HepG2 (cell line): ENCODE results near the gene PHF2.

Source experiments
- CTCF ChIP-seq: sonication (generic); formaldehyde crosslinking; IDR thresholded peaks from 2 replicates; pipeline ENCODE4 v1.5.0; 2020; ENCODE audit warnings: mild to moderate bottlenecking, missing genetic modification reagents, moderate library complexity
- DNMT1 ChIP-seq: sonication (generic); formaldehyde crosslinking; IDR thresholded peaks from 2 replicates; pipeline ENCODE4 v1.5.1; 2020; ENCODE audit warnings: mild to moderate bottlenecking, missing genetic modification reagents
- EP300 ChIP-seq, 3 experiments: sonication (generic) in 1 of 3; formaldehyde crosslinking in 1 of 3; IDR thresholded peaks; 2 replicates each; pipeline versions ENCODE4 v1.5.1 to v1.6.1; 2011 to 2020; ENCODE audit warnings: low read depth in 2 of 3, low read length in 2 of 3, borderline replicate concordance in 1 of 3, improper control_type of control experiment in 1 of 3, mild to moderate bottlenecking in 1 of 3, missing genetic modification reagents in 1 of 3, moderate library complexity in 1 of 3
- GABPB1 ChIP-seq: IDR thresholded peaks from 2 replicates; pipeline ENCODE4 v1.6.1; 2016; ENCODE audit warnings: mild to moderate bottlenecking, missing genetic modification reagents, moderate library complexity, missing compliant biosample characterization
- JUND ChIP-seq: sonication (generic); formaldehyde crosslinking; IDR thresholded peaks from 2 replicates; pipeline ENCODE4 v1.8.0; 2022; ENCODE audit warnings: mild to moderate bottlenecking, missing genetic modification reagents
- KDM4B ChIP-seq: sonication (generic); formaldehyde crosslinking; IDR thresholded peaks from 2 replicates; pipeline ENCODE4 v1.4.0; 2020; ENCODE audit warnings: missing genetic modification reagents
- SKI ChIP-seq: fragments of 450-650 bp; IDR thresholded peaks from one replicate; pipeline ENCODE4 v1.6.1; 2018; ENCODE audit warnings: mild to moderate bottlenecking; ENCODE audit not compliant: partially characterized antibody
- SP2 ChIP-seq: sonication (generic); formaldehyde crosslinking; IDR thresholded peaks from 2 replicates; pipeline ENCODE4 v1.5.1; 2020; ENCODE audit warnings: mild to moderate bottlenecking, missing genetic modification reagents
- TP53 ChIP-seq: sonication (generic); formaldehyde crosslinking; conservative IDR thresholded peaks from 2 replicates; pipeline ENCODE4 v1.4.0; 2020; ENCODE audit warnings: missing genetic modification reagents
- ZBTB1 ChIP-seq: sonication (generic); formaldehyde crosslinking; IDR thresholded peaks from 2 replicates; pipeline ENCODE4 v1.4.0; 2020; ENCODE audit warnings: missing genetic modification reagents, borderline replicate concordance
- ZBTB14 ChIP-seq: sonication (generic); formaldehyde crosslinking; IDR thresholded peaks from 2 replicates; pipeline ENCODE4 v1.4.0; 2020; ENCODE audit warnings: missing genetic modification reagents
- ZZZ3 ChIP-seq: sonication (generic); formaldehyde crosslinking; IDR thresholded peaks from 2 replicates; pipeline ENCODE4 v1.4.0; 2020; ENCODE audit warnings: missing genetic modification reagents, mild to moderate bottlenecking, borderline replicate concordance

DNA sequence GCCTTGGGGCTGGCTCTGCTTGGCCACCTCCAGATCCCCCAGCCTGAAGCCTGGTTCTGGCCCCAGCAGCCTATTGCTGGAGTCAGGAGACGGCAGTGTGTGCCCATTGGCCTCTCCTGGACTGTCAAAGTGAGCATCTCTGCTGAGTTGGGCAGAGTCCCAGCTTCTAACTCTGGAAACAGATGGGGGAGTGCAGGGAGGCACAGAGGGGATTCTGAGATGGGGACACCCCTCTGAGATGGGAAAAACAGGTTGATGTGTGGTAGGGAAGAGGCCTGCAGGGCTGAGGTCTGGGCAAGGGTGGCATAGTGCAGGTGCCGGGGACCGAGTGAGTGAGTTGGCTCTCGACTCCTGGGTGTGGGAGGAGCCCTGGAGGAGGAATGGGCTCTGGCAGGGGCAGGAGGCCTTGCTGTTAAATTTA, 27.5 kb downstream of the PHF2 start:
- TF ChIP-seq EP300 (IDR thresholded peaks at IDR 0.05; ENCODE audit: low read depth in 2 of 2, low read length in 2 of 2) (no peak), EP300 (CRISPR knock-in tag; IDR thresholded peaks at IDR 0.05; ENCODE audit: borderline replicate concordance) (no peak), TP53 (no peak), KDM4B (CRISPR knock-in tag) (no peak), SKI (no peak), SP2 (CRISPR knock-in tag) (no peak), ZBTB14 (CRISPR knock-in tag) (no peak), ZBTB1 (no peak), ZZZ3 (no peak), CTCF (CRISPR knock-in tag) (no peak), DNMT1 (CRISPR knock-in tag) (no peak), GABPB1 (CRISPR knock-in tag) (no peak), JUND (CRISPR knock-in tag) (no peak)
